Transverse colon (tissue), 4 donors: ENCODE measurements around the gene LRRC9. TPM values are rescaled to one million over a fixed set of nuclear protein-coding genes. Genes with fewer than 3 reads are reported as not detected.

Experiments
- DNase-seq: peaks from one replicate; pipeline ENCODE4 v3.0.0-alpha.2; 2019
- H3K27ac ChIP-seq, 4 donors: fragments of 200-600 bp; sonication (generic); 2 replicates each; pipeline ENCODE4 v1.5.1; 2016 to 2018; ENCODE audit warnings: inconsistent platforms in 4 of 4
- H3K27me3 ChIP-seq: fragments of 200-600 bp; sonication (generic); 2 replicates; pipeline ENCODE4 v1.5.1; 2017; ENCODE audit warnings: inconsistent platforms
- H3K36me3 ChIP-seq, 4 donors: fragments of 200-600 bp; sonication (generic); 2 replicates each; pipeline ENCODE4 v1.5.1; 2017 to 2019; ENCODE audit warnings: inconsistent platforms in 4 of 4
- H3K4me1 ChIP-seq, 4 donors: fragments of 200-600 bp; sonication (generic); 2 replicates each; pipeline ENCODE4 v1.5.1; 2017 to 2020; ENCODE audit warnings: inconsistent platforms in 4 of 4
- H3K4me3 ChIP-seq, 4 donors: fragments of 200-600 bp; sonication (generic); 1 replicate in 1 of 4; 2 replicates in 3 of 4; pipeline versions ENCODE4 v1.5.1 to v1.6.1; 2017 to 2019; ENCODE audit warnings: inconsistent platforms in 4 of 4
- H3K9me3 ChIP-seq, 2 donors: fragments of 200-600 bp; sonication (generic); 2 replicates each; pipeline ENCODE4 v1.5.1; 2017 to 2019; ENCODE audit warnings: inconsistent platforms in 2 of 2
- CTCF ChIP-seq, 5 experiments: fragments of 200-600 bp in 3 of 5; fragments of 450-650 bp in 2 of 5; sonication (generic) in 3 of 5; IDR thresholded peaks; 1 replicate in 2 of 5; 2 replicates in 3 of 5; pipeline ENCODE4 v1.5.1; 2016 to 2017; ENCODE audit warnings: antibody characterized with exemption in 5 of 5, inconsistent platforms in 3 of 5, mild to moderate bottlenecking in 2 of 5, moderate library complexity in 1 of 5
- EP300 ChIP-seq: sonication (generic); formaldehyde crosslinking; IDR thresholded peaks from one replicate; pipeline ENCODE4 v1.6.1; 2017; ENCODE audit warnings: antibody characterized with exemption, low read depth
- POLR2A ChIP-seq: fragments of 450-650 bp; IDR thresholded peaks from one replicate; pipeline ENCODE4 v1.6.1; 2016; ENCODE audit warnings: antibody characterized with exemption, mild to moderate bottlenecking, moderate library complexity
- POLR2AphosphoS5 ChIP-seq, 3 donors: sonication (generic); formaldehyde crosslinking; IDR thresholded peaks; one replicate each; pipeline ENCODE4 v1.6.1; 2016; ENCODE audit warnings: antibody characterized with exemption in 3 of 3
- WGBS, 2 donors: methylation state at CpG; one replicate each; pipeline ENCODE4 v1.1.5; 2018; ENCODE audit warnings: low coverage in 1 of 2; 5-methylcytosine and 5-hydroxymethylcytosine counted together
- in situ Hi-C, 4 donors: fragments of 200-750 bp; cut with MboI; loops; one replicate each; pipeline versions ENCODE4 v1.15.0 to v1.15.1; 2017; ENCODE audit warnings: low sequenced_read_pairs in 3 of 4, low pct_ligation_motif_present in 1 of 4, low pct_unique_long_range_greater_than_20kb in 1 of 4
- intact Hi-C: fragments of 100-400 bp; cut with DNase I; formaldehyde crosslinking; loops from one replicate; pipeline ENCODE4 v1.15.1; 2023; ENCODE audit warnings: low total_unique reads
- total RNA-seq, 4 donors: library from RNA; depleted of rRNA; stranded (reverse); fragments of >200 nt; gene quantifications; one replicate each; pipeline ENCODE4 v1.1.0, GENCODE V29; 2016

The LRRC9 gene
- total RNA-seq, 4 donors from 2014 or later = not detected

GRCh38 chr14:60051721-60052221 is 131.8 kb downstream of the LRRC9 start:
- H3K4me3 ChIP-seq = no peak overlapping the region
- H3K9me3 ChIP-seq = no peaks in the 10 kb centered on the region
- no peaks in the 10 kb centered on the region for H3K27me3 ChIP-seq
- no peaks in the 10 kb centered on the region for H3K4me1 ChIP-seq
- no peak overlapping the region for H3K27ac ChIP-seq
- intact Hi-C loops (no loop called here), in situ Hi-C loops (loop anchor here in 1 of 4 donors (10.0 kb wide), 1 partner anchor 133 kb away; no protein-coding TSS in a partner anchor)
- H3K36me3 ChIP-seq = no peaks in the 10 kb centered on the region
- 91% methylated on average over 3 of the region's 3 CpGs; no CpG with 5 or more reads in 1 of the 2 donors for WGBS, 2 donors
- DNase-seq = no peak
- TF ChIP-seq POLR2AphosphoS5 (IDR thresholded peaks at IDR 0.05) = no peak
- no peak for TF ChIP-seq CTCF (IDR thresholded peaks at IDR 0.05)
- TF ChIP-seq POLR2A = no peak
- TF ChIP-seq EP300 = no peak

GRCh38 chr14:60058087-60058486 is 138.1 kb downstream of the LRRC9 start:
- Histone ChIP-seq H3K27me3 (peaks cover 6% of the 10 kb centered on the region), H3K36me3 (no peaks in the 10 kb centered on the region), H3K27ac (no peak overlapping the region), H3K4me3 (no peak overlapping the region), H3K4me1 (no peaks in the 10 kb centered on the region), H3K9me3 (no peaks in the 10 kb centered on the region)
- no peak for DNase-seq
- TF ChIP-seq EP300 (no peak), POLR2AphosphoS5 (IDR thresholded peaks at IDR 0.05) (no peak), POLR2A (no peak), CTCF (IDR thresholded peaks at IDR 0.05) (no peak)
- WGBS, 2 donors = 67 to 70% methylated on average over 1 of the region's 1 CpG
- intact Hi-C loops (no loop called here), in situ Hi-C loops (loop anchor here in 1 of 4 donors (10.0 kb wide), 1 partner anchor 127 kb away; no protein-coding TSS in a partner anchor)

GRCh38 chr14:60061371-60061770 is 141.4 kb downstream of the LRRC9 start:
- in situ Hi-C loops (loop anchor here in 1 of 4 donors (10.0 kb wide), 1 partner anchor 123 kb away; no protein-coding TSS in a partner anchor), intact Hi-C loops (loop anchor here (10.0 kb wide), 1 partner anchor 123 kb away; no protein-coding TSS in a partner anchor)
- no peaks in the 10 kb centered on the region for H3K36me3 ChIP-seq
- no peak for TF ChIP-seq EP300
- no peak for TF ChIP-seq POLR2A
- TF ChIP-seq POLR2AphosphoS5 (IDR thresholded peaks at IDR 0.05) = no peak
- no peak for TF ChIP-seq CTCF (IDR thresholded peaks at IDR 0.05)
- 45 to 58% methylated on average over 2 of the region's 2 CpGs for WGBS, 2 donors
- H3K4me3 ChIP-seq = no peak overlapping the region
- H3K27ac ChIP-seq = no peak overlapping the region
- DNase-seq = no peak
- peaks cover 6% of the 10 kb centered on the region for H3K27me3 ChIP-seq
- no peaks in the 10 kb centered on the region for H3K9me3 ChIP-seq
- H3K4me1 ChIP-seq = peaks cover 0 to 2% (median 0%) of the 10 kb centered on the region in 4 donors

- in situ Hi-C loops (loop anchor here in 2 of 4 donors (5.0 to 10.0 kb wide), 2 partner anchors 120 to 123 kb away; no protein-coding TSS in a partner anchor), intact Hi-C loops (loop anchor here (10.0 kb wide), 1 partner anchor 120 kb away; no protein-coding TSS in a partner anchor)
- Histone ChIP-seq H3K36me3 (no peaks in the 10 kb centered on the region), H3K9me3 (no peaks in the 10 kb centered on the region), H3K27me3 (peaks cover 6% of the 10 kb centered on the region), H3K4me3 (no peak overlapping the region), H3K27ac (no peak overlapping the region), H3K4me1 (peaks cover 0 to 2% (median 0%) of the 10 kb centered on the region in 4 donors)
- DNase-seq = no peak
- no peak for TF ChIP-seq POLR2AphosphoS5 (IDR thresholded peaks at IDR 0.05)
- TF ChIP-seq EP300 = no peak
- no peak for TF ChIP-seq POLR2A
- peak; percentile 39 to 52 (median 50) for TF ChIP-seq CTCF (IDR thresholded peaks at IDR 0.05)
Observed at GRCh38 chr14:60064491-60065072, 144.6 kb downstream of the LRRC9 start.
